ENCODE results near the gene PCNP.

GRCh38 chr3:101631098-101631796 lies 57.3 kb downstream of the PCNP start:
- no peak for TF ChIP-seq YY1 (IDR thresholded peaks at IDR 0.05; ENCODE audit: insufficient read depth, insufficient read length)
- no peak for TF ChIP-seq ZNF274 (IDR thresholded peaks at IDR 0.05; ENCODE audit: low read depth, low read length)
